ENCODE measurements around the gene WDFY1.
"Not testable (repeated sequence)": the region's sequence is repeated elsewhere in the genome, so short reads cannot be mapped to it uniquely, and the experiment has no call there.

Gene WDFY1

GRCh38 chr2:223896833-223897311 is 48.3 kb downstream of the WDFY1 start:
- no peak for DNase-seq (ENCODE audit: low spot score)

GRCh38 chr2:223894968-223895367 is 50.2 kb downstream of the WDFY1 start:
- DNase-seq (ENCODE audit: low spot score): no peak

- DNase-seq (ENCODE audit: low spot score): no peak
Observed at GRCh38 chr2:223894009-223894408, 51.1 kb downstream of the WDFY1 start.

GRCh38 chr2:223890721-223891120 is 54.4 kb downstream of the WDFY1 start:
- DNase-seq (ENCODE audit: low spot score): no peak

GRCh38 chr2:223889229-223889628 is 55.9 kb downstream of the WDFY1 start:
- DNase-seq (ENCODE audit: low spot score): no peak

GRCh38 chr2:223888251-223888650 is 56.9 kb downstream of the WDFY1 start:
- DNase-seq (ENCODE audit: low spot score): no peak

GRCh38 chr2:223887127-223887526 is 58.0 kb downstream of the WDFY1 start:
- no peak for DNase-seq (ENCODE audit: low spot score)

GRCh38 chr2:223886726-223887125 is 58.4 kb downstream of the WDFY1 start:
- no peak for DNase-seq (ENCODE audit: low spot score)

- no peak for DNase-seq (ENCODE audit: low spot score)
Observed at GRCh38 chr2:223884399-223884798, 60.7 kb downstream of the WDFY1 start.

- DNase-seq (ENCODE audit: low spot score): no peak
Observed at GRCh38 chr2:223882715-223883114, 62.4 kb downstream of the WDFY1 start.

GRCh38 chr2:223880796-223881195 is 64.3 kb downstream of the WDFY1 start:
- no peak for DNase-seq (ENCODE audit: low spot score)

GRCh38 chr2:223877721-223878410 is 67.3 kb downstream of the WDFY1 start:
- DNase-seq (ENCODE audit: low spot score): no peak

- no peak for DNase-seq (ENCODE audit: low spot score)
Observed at GRCh38 chr2:223873672-223874071, 71.5 kb downstream of the WDFY1 start.

GRCh38 chr2:223872772-223873171 is 72.4 kb downstream of the WDFY1 start:
- DNase-seq (ENCODE audit: low spot score): not testable (repeated sequence)

- not testable (repeated sequence) for DNase-seq (ENCODE audit: low spot score)
Observed at GRCh38 chr2:223871661-223872060, 73.5 kb downstream of the WDFY1 start.

- no peak for DNase-seq (ENCODE audit: low spot score)
Observed at GRCh38 chr2:223870840-223871611, 74.1 kb downstream of the WDFY1 start.

GRCh38 chr2:223868005-223868404 is 77.1 kb downstream of the WDFY1 start:
- no peak for DNase-seq (ENCODE audit: low spot score)

- no peak for DNase-seq (ENCODE audit: low spot score)
Observed at GRCh38 chr2:223865907-223866508, 79.1 kb downstream of the WDFY1 start.

GRCh38 chr2:223865124-223865523 is 80.0 kb downstream of the WDFY1 start:
- DNase-seq (ENCODE audit: low spot score): no peak

GRCh38 chr2:223863491-223863890 is 81.6 kb downstream of the WDFY1 start:
- no peak for DNase-seq (ENCODE audit: low spot score)

- no peak for DNase-seq (ENCODE audit: low spot score)
Observed at GRCh38 chr2:223860809-223861738, 84.1 kb downstream of the WDFY1 start.

- DNase-seq (ENCODE audit: low spot score): no peak
Observed at GRCh38 chr2:223859070-223859469, 86.1 kb downstream of the WDFY1 start.

Data from left forelimb (tissue), 1 donor.